Stomach (tissue), 9 donors: ENCODE results near the gene KIF4B. TPM values are rescaled to one million over a fixed set of nuclear protein-coding genes. Genes with fewer than 3 reads are reported as not detected.

Source experiments
- DNase-seq, 2 donors: peaks; one replicate each; pipeline versions ENCODE4 v3.0.0 to v3.0.0-alpha.2; 2013 to 2019
- H3K27ac ChIP-seq, 5 donors: fragments of 200-600 bp in 4 of 5; sonication (generic) in 4 of 5; one replicate each; pipeline ENCODE4 v1.5.1; 2013 to 2019; ENCODE audit warnings: mild to moderate bottlenecking in 1 of 5, moderate library complexity in 1 of 5
- H3K27me3 ChIP-seq, 3 donors: fragments of 200-600 bp; sonication (generic); one replicate each; pipeline ENCODE4 v1.5.1; 2017 to 2019; ENCODE audit warnings: mixed run types in 1 of 3
- H3K36me3 ChIP-seq, 4 donors: fragments of 200-600 bp; sonication (generic); 1 replicate in 3 of 4; 2 replicates in 1 of 4; pipeline ENCODE4 v1.5.1; 2016 to 2019
- H3K4me1 ChIP-seq, 4 donors: fragments of 200-600 bp; sonication (generic); one replicate each; pipeline ENCODE4 v1.5.1; 2016 to 2019
- H3K4me3 ChIP-seq, 4 donors: fragments of 200-600 bp; sonication (generic) in 3 of 4; one replicate each; pipeline ENCODE4 v1.5.1; 2016 to 2019; ENCODE audit warnings: mild to moderate bottlenecking in 1 of 4
- H3K9me3 ChIP-seq, 4 donors: fragments of 200-600 bp; sonication (generic); one replicate each; pipeline ENCODE4 v1.5.1; 2016 to 2019
- EP300 ChIP-seq: sonication (generic); formaldehyde crosslinking; IDR thresholded peaks from one replicate; pipeline ENCODE4 v1.6.1; 2017; ENCODE audit warnings: antibody characterized with exemption
- POLR2A ChIP-seq, 4 donors: fragments of 450-650 bp; IDR thresholded peaks; one replicate each; pipeline ENCODE4 v1.6.1; 2016; ENCODE audit warnings: antibody characterized with exemption in 4 of 4, control low read depth in 2 of 4, mild to moderate bottlenecking in 1 of 4, moderate library complexity in 1 of 4
- POLR2AphosphoS5 ChIP-seq, 3 donors: sonication (generic); formaldehyde crosslinking; IDR thresholded peaks; one replicate each; pipeline ENCODE4 v1.6.1; 2016; ENCODE audit warnings: antibody characterized with exemption in 3 of 3
- WGBS, 5 donors: extraction: QIAGEN DNeasy Blood & Tissue Kit in 3 of 5; methylation state at CpG; one replicate each; pipeline versions ENCODE4 v1.1.5 to v1.1.7; 2013 to 2018; 5-methylcytosine and 5-hydroxymethylcytosine counted together
- intact Hi-C: fragments of 100-400 bp; cut with DNase I; formaldehyde crosslinking; loops from one replicate; pipeline ENCODE4 v1.15.1; 2023; ENCODE audit warnings: low total_unique reads
- polyA plus RNA-seq, 3 donors: library from polyadenylated mRNA; stranded (reverse); fragments of 200-250 nt; gene quantifications; one replicate each; pipeline ENCODE4 v1.2.3, GENCODE V29; 2013
- total RNA-seq, 5 donors: library from RNA; depleted of rRNA; stranded (reverse); fragments of >200 nt; gene quantifications; one replicate each; pipeline versions ENCODE4 v1.1.0 to v1.2.3, GENCODE V29; 2014 to 2016
- TF ChIP-seq, protein P1 (sequence below), 7 experiments: fragments of 450-650 bp in 4 of 7; fragments of 200-600 bp in 3 of 7; sonication (generic) in 3 of 7; IDR thresholded peaks; one replicate each; pipeline ENCODE4 v1.5.1; 2016 to 2019; ENCODE audit warnings: antibody characterized with exemption in 7 of 7, control low read depth in 2 of 7, mild to moderate bottlenecking in 1 of 7
- donor health status: healthy with polysubstance abuse.
- donor health status: Bipolar disorder and iron deficiency.
- donor health status: healthy.

Gene KIF4B
- total and polyA plus RNA-seq, 8 donors, result 0.18 TPM; not detected in 7

- H3K27ac ChIP-seq, result no peak overlapping the region
- TF ChIP-seq, protein P1, sequence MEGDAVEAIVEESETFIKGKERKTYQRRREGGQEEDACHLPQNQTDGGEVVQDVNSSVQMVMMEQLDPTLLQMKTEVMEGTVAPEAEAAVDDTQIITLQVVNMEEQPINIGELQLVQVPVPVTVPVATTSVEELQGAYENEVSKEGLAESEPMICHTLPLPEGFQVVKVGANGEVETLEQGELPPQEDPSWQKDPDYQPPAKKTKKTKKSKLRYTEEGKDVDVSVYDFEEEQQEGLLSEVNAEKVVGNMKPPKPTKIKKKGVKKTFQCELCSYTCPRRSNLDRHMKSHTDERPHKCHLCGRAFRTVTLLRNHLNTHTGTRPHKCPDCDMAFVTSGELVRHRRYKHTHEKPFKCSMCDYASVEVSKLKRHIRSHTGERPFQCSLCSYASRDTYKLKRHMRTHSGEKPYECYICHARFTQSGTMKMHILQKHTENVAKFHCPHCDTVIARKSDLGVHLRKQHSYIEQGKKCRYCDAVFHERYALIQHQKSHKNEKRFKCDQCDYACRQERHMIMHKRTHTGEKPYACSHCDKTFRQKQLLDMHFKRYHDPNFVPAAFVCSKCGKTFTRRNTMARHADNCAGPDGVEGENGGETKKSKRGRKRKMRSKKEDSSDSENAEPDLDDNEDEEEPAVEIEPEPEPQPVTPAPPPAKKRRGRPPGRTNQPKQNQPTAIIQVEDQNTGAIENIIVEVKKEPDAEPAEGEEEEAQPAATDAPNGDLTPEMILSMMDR (IDR thresholded peaks at IDR 0.05), result no peak
- no peak for TF ChIP-seq EP300
- TF ChIP-seq POLR2AphosphoS5 (IDR thresholded peaks at IDR 0.05), result no peak
- TF ChIP-seq POLR2A (IDR thresholded peaks at IDR 0.05), result no peak
- no peaks in the 10 kb centered on the region for H3K36me3 ChIP-seq
- intact Hi-C loops, result no loop called here
- DNase-seq, result no peak
- H3K4me1 ChIP-seq, result no peaks in the 10 kb centered on the region
- H3K4me3 ChIP-seq, result no peak overlapping the region
- H3K27me3 ChIP-seq, result no peaks in the 10 kb centered on the region
- H3K9me3 ChIP-seq, result no peaks in the 10 kb centered on the region
- 58 to 97% (median 92%) methylated on average over 1 of the region's 1 CpG for WGBS, 5 donors
Observed at GRCh38 chr5:155057626-155058025, 44.1 kb downstream of the KIF4B start.

DNA sequence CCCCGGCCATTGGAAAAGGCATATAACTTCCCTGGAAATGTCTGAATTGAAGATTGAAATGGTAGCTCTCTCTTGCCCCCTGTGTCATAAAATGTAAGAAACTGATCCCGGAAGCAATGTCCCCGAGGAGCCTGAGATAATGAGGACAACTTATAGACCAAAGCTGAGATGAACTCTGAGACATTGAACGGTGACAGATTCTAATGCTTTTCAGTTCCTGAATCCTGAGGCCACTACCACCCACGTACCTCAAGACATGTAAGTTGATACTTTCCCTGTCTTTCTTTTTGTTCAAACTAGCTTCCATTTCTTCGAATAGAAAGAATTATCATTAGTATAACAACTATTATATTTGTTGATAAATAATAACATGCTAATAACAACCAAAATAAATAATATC is 51.0 kb downstream of the KIF4B start:
- H3K4me3 ChIP-seq, result no peak overlapping the region
- no peak overlapping the region for H3K27ac ChIP-seq
- no peak for DNase-seq
- WGBS, 5 donors, result 52 to 77% (median 59%) methylated on average over 6 of the region's 6 CpGs
- intact Hi-C loops, result no loop called here
- no peaks in the 10 kb centered on the region for H3K4me1 ChIP-seq
- no peaks in the 10 kb centered on the region for H3K9me3 ChIP-seq
- H3K36me3 ChIP-seq, result no peaks in the 10 kb centered on the region
- no peak for TF ChIP-seq EP300
- TF ChIP-seq POLR2A (IDR thresholded peaks at IDR 0.05), result no peak
- TF ChIP-seq POLR2AphosphoS5 (IDR thresholded peaks at IDR 0.05), result no peak
- H3K27me3 ChIP-seq, result no peaks in the 10 kb centered on the region

- TF ChIP-seq POLR2AphosphoS5 (IDR thresholded peaks at IDR 0.05) (no peak), POLR2A (IDR thresholded peaks at IDR 0.05) (no peak), EP300 (no peak)
- TF ChIP-seq, protein P1 (IDR thresholded peaks at IDR 0.05), result no peak
Observed at GRCh38 chr5:155066886-155067595, 53.5 kb downstream of the KIF4B start.

More at GRCh38 chr5:155066886-155067595, 53.5 kb downstream of the KIF4B start:
- intact Hi-C loops, result no loop called here
- no peak overlapping the region for H3K4me3 ChIP-seq
- no peak overlapping the region for H3K27ac ChIP-seq
- no peaks in the 10 kb centered on the region for H3K27me3 ChIP-seq
- DNase-seq, result no peak
- no peaks in the 10 kb centered on the region for H3K9me3 ChIP-seq
- no peaks in the 10 kb centered on the region for H3K36me3 ChIP-seq
- WGBS, 5 donors, result 89 to 96% (median 95%) methylated on average over 9 of the region's 9 CpGs
- no peaks in the 10 kb centered on the region for H3K4me1 ChIP-seq

Other genes with a start within 250 kb of the KIF4B start
- gene FAXDC2, start 163.2 kb upstream of the KIF4B start, total RNA-seq, result 100 to 1,000 TPM in 1 of 5 donors, 10 to 100 TPM in 4; 16.5 to 160 (median 24.5) TPM
- 10 to 100 TPM in 2 of 3 donors, 1 to 10 TPM in 1; 4.9 to 13.5 (median 10.7) TPM for gene FAXDC2, start 163.2 kb upstream of the KIF4B start, polyA plus RNA-seq
- 10 to 100 TPM; 28.4 to 81.5 (median 59.4) TPM for gene CNOT8, start 155.1 kb upstream of the KIF4B start, total RNA-seq
- gene CNOT8, start 155.1 kb upstream of the KIF4B start, polyA plus RNA-seq, result 10 to 100 TPM; 25.4 to 43.7 (median 32.9) TPM
- 10 to 100 TPM in 1 of 5 donors, 1 to 10 TPM in 4; 2.9 to 13.8 (median 4.9) TPM for gene GEMIN5, start 75.5 kb upstream of the KIF4B start, total RNA-seq
- gene GEMIN5, start 75.5 kb upstream of the KIF4B start, polyA plus RNA-seq, result 1 to 10 TPM; 2.1 to 5.0 (median 3.0) TPM
- 10 to 100 TPM in 1 of 5 donors, 1 to 10 TPM in 3, not detected in 1; 1.3 to 10.1 (median 6.1) TPM for gene MRPL22, start 72.7 kb upstream of the KIF4B start, total RNA-seq
- 10 to 100 TPM; 47.5 to 63.4 (median 48.0) TPM for gene MRPL22, start 72.7 kb upstream of the KIF4B start, polyA plus RNA-seq